ENCODE results near the gene CFAP298.
"Not testable (repeated sequence)": the region's sequence is repeated elsewhere in the genome, so short reads cannot be mapped to it uniquely, and the experiment has no call there.

Gene CFAP298

DNA sequence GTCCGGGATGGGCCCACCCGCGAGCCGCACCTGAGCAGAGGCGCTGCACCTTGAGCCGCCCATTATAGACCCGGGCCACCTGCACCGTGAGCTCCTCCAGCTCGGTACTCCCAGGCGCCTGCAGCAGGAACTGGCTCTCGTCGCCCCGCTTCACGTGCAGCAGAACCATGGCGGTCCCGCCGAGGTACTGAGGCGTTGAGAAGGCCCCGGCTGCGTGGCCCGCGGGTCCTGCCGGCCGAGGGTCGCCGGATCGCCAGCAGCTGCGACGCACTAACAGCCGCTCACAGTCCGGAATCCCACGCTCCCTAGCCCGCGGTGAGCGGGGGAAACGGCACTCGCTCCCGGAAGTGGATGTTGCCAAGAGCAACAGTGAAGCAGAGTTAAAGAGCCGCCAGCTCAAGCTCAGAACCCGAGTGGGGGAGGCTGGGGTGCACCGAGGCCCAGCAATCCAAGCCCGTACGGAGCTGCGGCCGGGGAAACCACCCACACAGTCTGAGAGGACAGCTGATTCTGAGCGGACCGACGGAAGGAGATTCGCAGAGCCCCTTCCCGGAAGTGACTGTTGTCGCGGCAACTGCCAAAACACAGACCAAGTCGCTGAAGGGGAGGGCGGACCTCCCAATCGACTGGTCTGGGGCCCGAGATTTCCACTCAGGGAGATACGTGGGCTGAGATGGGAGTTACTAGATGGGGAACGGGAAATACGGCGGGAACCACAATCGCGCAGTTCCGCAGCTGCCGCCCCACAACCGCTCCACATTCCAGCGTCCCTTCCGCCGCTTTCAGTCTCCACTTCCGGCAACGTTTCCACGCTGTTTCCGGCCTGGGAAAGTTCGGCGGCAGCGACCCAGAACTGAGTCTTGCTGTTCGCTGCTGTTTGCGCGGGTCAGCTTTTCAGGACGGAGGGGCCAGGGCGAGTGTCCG lies at the start of gene CFAP298:
Gene CFAP298, minus strand, starts transcription at position 303 of the 924 bp plus-strand sequence. Its CDS starts 134 bp downstream, at position 169.
- DNase-seq = peak; percentile 81

DNA sequence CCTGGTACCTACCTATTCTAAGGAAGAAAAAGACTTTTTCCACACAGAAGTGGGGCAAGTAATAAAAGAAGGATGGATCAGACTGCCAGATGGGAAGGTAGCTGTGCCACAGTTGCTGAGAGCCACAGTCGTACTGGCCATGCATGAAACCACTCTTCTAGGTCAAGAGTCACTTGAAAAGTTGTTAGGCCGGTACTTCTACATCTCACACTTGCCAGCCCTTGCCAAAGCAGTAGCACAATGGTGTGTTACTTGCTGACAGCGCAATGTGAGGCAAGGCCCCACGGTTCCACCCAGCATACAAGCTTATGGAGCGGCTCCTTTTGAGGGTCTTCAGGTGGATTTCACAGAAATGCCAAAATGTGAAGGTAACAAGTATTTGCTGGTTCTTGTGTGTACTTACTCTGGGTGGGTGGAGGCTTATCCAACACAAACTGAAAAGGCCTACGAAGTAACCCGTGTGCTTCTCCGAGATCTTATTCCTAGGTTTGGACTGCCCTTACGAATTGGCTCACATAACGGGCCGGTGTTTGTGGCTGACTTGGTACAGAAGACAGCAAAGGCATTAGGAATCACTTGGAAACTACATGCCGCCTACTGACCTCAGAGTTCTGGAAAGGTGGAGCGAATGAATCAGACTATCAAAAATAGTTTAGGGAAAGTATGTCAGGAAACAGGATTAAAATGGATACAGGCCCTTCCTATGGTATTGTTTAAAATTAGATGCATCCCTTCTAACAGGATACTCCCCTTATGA lies 49.0 kb upstream of the CFAP298 start:
- not testable (repeated sequence) for DNase-seq

- DNase-seq = no peak
Measured at GRCh38 chr21:32658524-32658923, 46.3 kb upstream of the CFAP298 start.

- no peak for DNase-seq
Measured at GRCh38 chr21:32653326-32653901, 41.2 kb upstream of the CFAP298 start.

- DNase-seq = no peak
Measured at GRCh38 chr21:32648165-32648564, 36.0 kb upstream of the CFAP298 start.

GRCh38 chr21:32645261-32646182 lies 33.3 kb upstream of the CFAP298 start:
- DNase-seq = no peak

- DNase-seq = no peak
Measured at GRCh38 chr21:32641710-32642698, 29.8 kb upstream of the CFAP298 start.

GRCh38 chr21:32626621-32627196 lies 14.5 kb upstream of the CFAP298 start:
- no peak for DNase-seq

DNA sequence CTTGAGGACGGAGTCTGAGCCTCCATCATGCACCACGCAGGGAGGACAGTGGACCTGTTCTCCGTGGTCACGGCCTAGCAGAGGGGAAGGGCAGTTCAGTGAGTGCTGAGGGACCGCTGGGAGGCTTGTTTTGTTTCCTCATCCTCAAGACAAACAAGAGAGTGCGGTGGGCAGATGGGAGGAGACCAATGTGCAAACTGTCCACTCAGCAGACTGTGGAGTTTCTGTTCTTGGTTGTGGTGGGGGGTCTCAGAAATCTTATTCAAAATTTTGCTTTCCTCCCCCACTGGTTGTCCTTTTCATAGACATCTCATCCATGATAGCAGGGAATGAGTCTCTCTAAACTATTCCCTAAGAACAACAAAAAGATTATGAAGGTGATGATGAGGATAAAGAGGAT lies 6.0 kb upstream of the CFAP298 start:
- not testable (repeated sequence) for DNase-seq

DNA sequence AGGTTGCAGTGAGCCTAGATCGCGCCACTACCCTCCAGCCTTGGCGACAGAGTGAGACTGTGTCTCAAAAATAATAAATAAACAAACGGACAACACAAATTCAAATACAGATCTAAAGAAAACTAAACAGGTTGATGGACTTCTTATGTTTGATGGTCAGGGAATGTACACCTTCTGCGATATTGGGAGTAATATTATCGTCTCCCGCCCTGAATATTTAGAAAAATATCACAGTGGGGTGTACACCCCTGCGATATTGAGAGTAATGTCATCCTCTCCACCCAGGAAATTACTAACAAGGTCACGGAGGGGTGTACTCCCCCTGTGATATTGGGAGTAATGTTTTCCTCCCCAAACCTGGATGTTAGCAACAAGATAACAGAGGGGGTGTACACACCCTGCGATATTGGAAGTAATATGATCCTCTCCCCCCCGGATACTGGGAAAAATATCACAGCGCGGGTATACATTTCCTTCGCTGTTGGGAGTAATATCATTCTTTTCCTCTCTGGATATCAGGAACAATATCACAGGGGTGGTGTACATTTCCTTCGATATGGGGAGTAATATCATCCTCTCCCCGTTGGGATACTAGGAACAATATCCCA lies 1.4 kb upstream of the CFAP298 start:
- DNase-seq = no peak

DNA sequence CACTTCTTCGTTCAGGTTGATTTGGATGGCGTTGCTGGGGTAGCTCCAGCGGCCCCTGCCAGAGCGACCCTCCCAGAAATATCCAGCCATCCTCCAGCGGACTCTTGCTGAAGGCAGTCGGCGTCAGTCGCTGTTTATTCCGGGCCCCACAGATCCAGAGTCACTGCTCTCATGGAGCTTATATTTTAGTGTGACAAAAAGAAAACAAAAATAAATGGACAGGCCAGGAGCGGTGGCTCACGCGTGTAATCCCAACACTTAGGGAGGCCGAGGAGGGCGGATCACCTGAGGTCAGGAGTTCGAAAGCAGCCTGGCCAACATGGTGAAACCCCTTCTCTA lies 791 bp upstream of the CFAP298 start:
- DNase-seq = no peak

DNA sequence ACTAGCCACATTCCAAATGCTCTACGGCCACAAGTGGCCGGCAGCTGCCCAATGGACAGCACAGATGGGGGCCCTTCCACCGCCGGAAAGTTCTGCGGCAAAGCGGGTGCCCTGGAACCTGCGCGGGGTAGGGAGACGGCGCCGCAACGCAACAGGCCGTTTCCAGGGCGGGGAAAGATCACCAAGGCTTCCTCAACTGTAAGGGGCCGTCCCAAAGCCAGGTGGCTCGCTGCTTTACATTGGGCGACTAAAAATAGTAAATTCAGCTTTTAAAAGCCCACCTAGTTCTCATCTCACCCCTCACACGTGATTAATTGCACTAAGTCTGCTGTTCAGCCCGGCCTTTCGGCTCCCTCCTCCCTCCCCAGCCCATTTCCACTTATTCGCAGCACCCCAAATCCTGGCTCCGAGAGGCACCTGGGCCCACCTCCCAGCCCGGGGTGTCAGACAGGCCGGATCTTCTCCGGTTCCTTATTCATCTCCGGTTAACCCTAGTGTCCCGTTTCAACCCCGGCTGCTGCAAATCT lies 643 bp downstream of the CFAP298 start:
- no peak for DNase-seq

- not testable (repeated sequence) for DNase-seq
Measured at GRCh38 chr21:32610940-32611339, 1.2 kb downstream of the CFAP298 start.

DNA sequence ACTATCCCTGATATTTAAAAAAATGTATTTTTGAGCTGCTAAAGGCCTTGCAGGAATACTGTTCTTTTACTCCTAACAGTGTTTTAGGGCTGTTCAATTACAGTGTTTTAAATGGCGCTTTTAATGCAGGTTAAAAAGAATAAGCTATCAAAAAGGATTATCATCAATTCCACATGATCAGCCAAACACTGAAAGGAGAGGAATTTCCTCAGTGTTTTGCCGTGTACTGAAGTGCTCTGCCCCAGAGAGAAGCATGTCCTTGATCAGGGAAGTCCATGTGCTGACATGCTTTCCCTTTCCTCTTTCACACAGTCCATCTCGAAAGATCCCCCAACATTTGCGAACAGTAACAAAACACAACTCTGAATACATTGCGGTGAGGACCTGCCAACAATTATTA lies 3.3 kb downstream of the CFAP298 start:
- DNase-seq = no peak

DNA sequence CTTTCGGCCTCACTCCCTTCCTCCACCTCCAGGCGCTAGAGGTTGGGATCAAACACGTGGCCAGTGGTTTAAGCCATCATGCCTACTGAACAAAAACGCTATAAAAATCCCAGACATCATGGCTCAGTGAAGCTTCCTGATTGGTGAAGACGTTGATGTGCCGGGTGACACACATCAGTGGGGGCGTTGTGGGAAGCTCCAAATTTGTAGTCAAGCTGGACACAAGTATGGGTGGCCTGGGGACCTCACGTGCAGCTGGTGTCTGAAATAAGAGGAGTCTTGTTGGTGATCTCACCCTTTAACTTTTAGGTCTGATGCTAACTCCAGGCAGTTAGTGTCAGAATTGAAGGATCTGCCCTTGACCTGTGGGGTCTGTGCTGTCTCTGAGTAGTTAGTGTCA lies 6.7 kb downstream of the CFAP298 start:
- no peak for DNase-seq

- DNase-seq = no peak
Measured at GRCh38 chr21:32604464-32604863, 7.7 kb downstream of the CFAP298 start.

DNA sequence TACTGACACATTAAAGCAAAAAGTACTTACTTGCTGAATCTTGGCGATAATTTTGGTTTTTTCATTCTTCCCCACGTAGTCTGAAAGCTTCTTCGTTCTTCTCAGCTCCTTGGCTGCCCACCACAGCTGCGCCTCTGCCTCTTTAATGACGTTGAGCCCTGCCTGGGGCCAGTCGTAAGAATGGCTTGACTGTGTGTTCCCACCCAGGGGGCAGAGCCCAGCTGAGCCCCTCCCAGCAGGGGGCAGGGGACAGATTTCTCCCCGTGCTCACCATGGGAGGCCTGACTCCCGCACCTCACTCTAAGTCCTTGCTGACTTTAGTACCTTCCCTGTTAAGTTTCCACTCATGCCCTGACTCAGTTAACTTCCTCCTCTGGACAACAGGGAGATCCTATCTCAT lies 9.0 kb downstream of the CFAP298 start:
- DNase-seq = no peak

- no peak for DNase-seq
Measured at GRCh38 chr21:32602099-32602498, 10.1 kb downstream of the CFAP298 start.

GRCh38 chr21:32599526-32599925 lies 12.7 kb downstream of the CFAP298 start:
- DNase-seq = no peak

GRCh38 chr21:32599091-32599490 lies 13.1 kb downstream of the CFAP298 start:
- no peak for DNase-seq
